GM23338 (cell line): ENCODE measurements around the gene ADAMTS14. TPM values are rescaled to one million over a fixed set of nuclear protein-coding genes. Genes with fewer than 3 reads are reported as not detected.

ENCODE experiments used
- CREB1 ChIP-seq: fragments of 250-450 bp; sonication (Bioruptor Pico); IDR thresholded peaks from 2 replicates; pipeline ENCODE4 v1.5.0; 2020; ENCODE audit warnings: low read depth, mild to moderate bottlenecking, moderate library complexity
- JUNB ChIP-seq: IDR thresholded peaks from one replicate; pipeline ENCODE4 v1.6.1; 2016; ENCODE audit warnings: antibody characterized with exemption; ENCODE audit not compliant: unreplicated experiment
- NANOG ChIP-seq: IDR thresholded peaks from 2 replicates; pipeline ENCODE4 v1.6.1; 2016; ENCODE audit warnings: antibody characterized with exemption, borderline replicate concordance
- POLR2AphosphoS5 ChIP-seq: IDR thresholded peaks from 2 replicates; pipeline ENCODE4 v1.6.1; 2016; ENCODE audit warnings: antibody characterized with exemption, low read depth
- REST ChIP-seq: IDR thresholded peaks from one replicate; pipeline ENCODE4 v1.6.1; 2018; ENCODE audit warnings: antibody characterized with exemption; ENCODE audit not compliant: unreplicated experiment
- polyA plus RNA-seq: library from polyadenylated mRNA; unstranded; fragments of >200 nt; fragmentation: Nextera tagmentation; extraction: Ambion mirVana; gene quantifications from 2 replicates; pipeline ENCODE4 v1.2.1, GENCODE V29; 2016
- total RNA-seq: library from RNA; depleted of rRNA; stranded (reverse); fragments of >200 nt; shearing (Covaris generic); gene quantifications from 2 replicates; pipeline ENCODE4 v1.2.3, GENCODE V29; 2014
- TF ChIP-seq, protein P1 (sequence below): fragments of 250-450 bp; sonication (Bioruptor Pico); IDR thresholded peaks from 2 replicates; pipeline ENCODE4 v1.5.0; 2020; ENCODE audit warnings: mild to moderate bottlenecking, moderate library complexity
- TF ChIP-seq, protein P2 (sequence below): IDR thresholded peaks from 2 replicates; pipeline ENCODE4 v1.6.1; 2016; ENCODE audit warnings: antibody characterized with exemption

Gene ADAMTS14
- total and polyA plus RNA-seq, 2 experiments from 2014 or later: 1.9 to 2.1 TPM

- TF ChIP-seq, protein P1, sequence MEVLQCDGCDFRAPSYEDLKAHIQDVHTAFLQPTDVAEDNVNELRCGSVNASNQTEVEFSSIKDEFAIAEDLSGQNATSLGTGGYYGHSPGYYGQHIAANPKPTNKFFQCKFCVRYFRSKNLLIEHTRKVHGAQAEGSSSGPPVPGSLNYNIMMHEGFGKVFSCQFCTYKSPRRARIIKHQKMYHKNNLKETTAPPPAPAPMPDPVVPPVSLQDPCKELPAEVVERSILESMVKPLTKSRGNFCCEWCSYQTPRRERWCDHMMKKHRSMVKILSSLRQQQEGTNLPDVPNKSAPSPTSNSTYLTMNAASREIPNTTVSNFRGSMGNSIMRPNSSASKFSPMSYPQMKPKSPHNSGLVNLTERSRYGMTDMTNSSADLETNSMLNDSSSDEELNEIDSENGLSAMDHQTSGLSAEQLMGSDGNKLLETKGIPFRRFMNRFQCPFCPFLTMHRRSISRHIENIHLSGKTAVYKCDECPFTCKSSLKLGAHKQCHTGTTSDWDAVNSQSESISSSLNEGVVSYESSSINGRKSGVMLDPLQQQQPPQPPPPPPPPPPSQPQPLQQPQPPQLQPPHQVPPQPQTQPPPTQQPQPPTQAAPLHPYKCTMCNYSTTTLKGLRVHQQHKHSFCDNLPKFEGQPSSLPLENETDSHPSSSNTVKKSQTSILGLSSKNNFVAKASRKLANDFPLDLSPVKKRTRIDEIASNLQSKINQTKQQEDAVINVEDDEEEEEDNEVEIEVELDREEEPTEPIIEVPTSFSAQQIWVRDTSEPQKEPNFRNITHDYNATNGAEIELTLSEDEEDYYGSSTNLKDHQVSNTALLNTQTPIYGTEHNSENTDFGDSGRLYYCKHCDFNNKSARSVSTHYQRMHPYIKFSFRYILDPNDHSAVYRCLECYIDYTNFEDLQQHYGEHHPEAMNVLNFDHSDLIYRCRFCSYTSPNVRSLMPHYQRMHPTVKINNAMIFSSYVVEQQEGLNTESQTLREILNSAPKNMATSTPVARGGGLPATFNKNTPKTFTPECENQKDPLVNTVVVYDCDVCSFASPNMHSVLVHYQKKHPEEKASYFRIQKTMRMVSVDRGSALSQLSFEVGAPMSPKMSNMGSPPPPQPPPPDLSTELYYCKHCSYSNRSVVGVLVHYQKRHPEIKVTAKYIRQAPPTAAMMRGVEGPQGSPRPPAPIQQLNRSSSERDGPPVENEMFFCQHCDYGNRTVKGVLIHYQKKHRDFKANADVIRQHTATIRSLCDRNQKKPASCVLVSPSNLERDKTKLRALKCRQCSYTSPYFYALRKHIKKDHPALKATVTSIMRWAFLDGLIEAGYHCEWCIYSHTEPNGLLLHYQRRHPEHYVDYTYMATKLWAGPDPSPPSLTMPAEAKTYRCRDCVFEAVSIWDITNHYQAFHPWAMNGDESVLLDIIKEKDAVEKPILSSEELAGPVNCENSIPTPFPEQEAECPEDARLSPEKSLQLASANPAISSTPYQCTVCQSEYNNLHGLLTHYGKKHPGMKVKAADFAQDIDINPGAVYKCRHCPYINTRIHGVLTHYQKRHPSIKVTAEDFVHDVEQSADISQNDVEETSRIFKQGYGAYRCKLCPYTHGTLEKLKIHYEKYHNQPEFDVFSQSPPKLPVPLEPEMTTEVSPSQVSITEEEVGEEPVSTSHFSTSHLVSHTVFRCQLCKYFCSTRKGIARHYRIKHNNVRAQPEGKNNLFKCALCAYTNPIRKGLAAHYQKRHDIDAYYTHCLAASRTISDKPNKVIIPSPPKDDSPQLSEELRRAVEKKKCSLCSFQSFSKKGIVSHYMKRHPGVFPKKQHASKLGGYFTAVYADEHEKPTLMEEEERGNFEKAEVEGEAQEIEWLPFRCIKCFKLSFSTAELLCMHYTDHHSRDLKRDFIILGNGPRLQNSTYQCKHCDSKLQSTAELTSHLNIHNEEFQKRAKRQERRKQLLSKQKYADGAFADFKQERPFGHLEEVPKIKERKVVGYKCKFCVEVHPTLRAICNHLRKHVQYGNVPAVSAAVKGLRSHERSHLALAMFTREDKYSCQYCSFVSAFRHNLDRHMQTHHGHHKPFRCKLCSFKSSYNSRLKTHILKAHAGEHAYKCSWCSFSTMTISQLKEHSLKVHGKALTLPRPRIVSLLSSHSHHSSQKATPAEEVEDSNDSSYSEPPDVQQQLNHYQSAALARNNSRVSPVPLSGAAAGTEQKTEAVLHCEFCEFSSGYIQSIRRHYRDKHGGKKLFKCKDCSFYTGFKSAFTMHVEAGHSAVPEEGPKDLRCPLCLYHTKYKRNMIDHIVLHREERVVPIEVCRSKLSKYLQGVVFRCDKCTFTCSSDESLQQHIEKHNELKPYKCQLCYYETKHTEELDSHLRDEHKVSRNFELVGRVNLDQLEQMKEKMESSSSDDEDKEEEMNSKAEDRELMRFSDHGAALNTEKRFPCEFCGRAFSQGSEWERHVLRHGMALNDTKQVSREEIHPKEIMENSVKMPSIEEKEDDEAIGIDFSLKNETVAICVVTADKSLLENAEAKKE (CRISPR knock-in tag): no peak
- no peak for TF ChIP-seq POLR2AphosphoS5
- no peak for TF ChIP-seq REST
- TF ChIP-seq NANOG: no peak
- TF ChIP-seq JUNB: no peak
- TF ChIP-seq, protein P2, sequence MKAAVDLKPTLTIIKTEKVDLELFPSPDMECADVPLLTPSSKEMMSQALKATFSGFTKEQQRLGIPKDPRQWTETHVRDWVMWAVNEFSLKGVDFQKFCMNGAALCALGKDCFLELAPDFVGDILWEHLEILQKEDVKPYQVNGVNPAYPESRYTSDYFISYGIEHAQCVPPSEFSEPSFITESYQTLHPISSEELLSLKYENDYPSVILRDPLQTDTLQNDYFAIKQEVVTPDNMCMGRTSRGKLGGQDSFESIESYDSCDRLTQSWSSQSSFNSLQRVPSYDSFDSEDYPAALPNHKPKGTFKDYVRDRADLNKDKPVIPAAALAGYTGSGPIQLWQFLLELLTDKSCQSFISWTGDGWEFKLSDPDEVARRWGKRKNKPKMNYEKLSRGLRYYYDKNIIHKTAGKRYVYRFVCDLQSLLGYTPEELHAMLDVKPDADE: no peak
- TF ChIP-seq CREB1: no peak
These were observed 8.8 kb downstream of the ADAMTS14 start (continued) for GRCh38 chr10:70680899-70681730.
